B cell (primary cell): ENCODE results near the gene DENR. TPM values are rescaled to one million over a fixed set of nuclear protein-coding genes. Genes with fewer than 3 reads are reported as not detected.
"Not testable (repeated sequence)": the region's sequence is repeated elsewhere in the genome, so short reads cannot be mapped to it uniquely, and the experiment has no call there.

ENCODE experiments used
- ATAC-seq: fragments of 200-7000 bp; cut with Tn5 transposase; one replicate; pipeline ENCODE4 v1.10.0; 2021; ENCODE audit warnings: low read depth, mild to moderate bottlenecking, moderate number of reproducible peaks, moderate library complexity
- CTCF ChIA-PET: fragments of 350-600 bp; sonication (Branson Sonifier 250); formaldehyde crosslinking; loops from one replicate; lab custom pipeline; 2021; ENCODE audit warnings: antibody characterized with exemption, inconsistent platforms; lab: Charles Lee
- POLR2A ChIA-PET: fragments of 350-600 bp; sonication (Branson Sonifier 250); formaldehyde crosslinking; loops from one replicate; lab custom pipeline; 2021; ENCODE audit warnings: antibody characterized with exemption; lab: Charles Lee
- DNase-seq: peaks from one replicate; pipeline ENCODE4 v3.0.0; 2013
- H2AFZ ChIP-seq: 2 replicates; pipeline ENCODE4 v1.6.1; 2012; ENCODE audit warnings: mild to moderate bottlenecking, low read depth, low read length; ENCODE audit not compliant: insufficient read depth, poor library complexity, severe bottlenecking
- H3K27ac ChIP-seq, 2 donors: 1 replicate in 1 of 2; 2 replicates in 1 of 2; pipeline ENCODE4 v1.5.1; 2012 to 2013; ENCODE audit warnings: low read length in 2 of 2, mild to moderate bottlenecking in 2 of 2, moderate library complexity in 1 of 2
- H3K27me3 ChIP-seq, 4 experiments: fragments of 200-600 bp in 1 of 4; sonication (generic) in 1 of 4; replicated peaks in 1 of 4; 1 replicate in 2 of 4; 2 replicates in 2 of 4; pipeline versions ENCODE4 v1.6.1 to v1.7.0; 2013 to 2016; ENCODE audit warnings: low read length in 3 of 4, mild to moderate bottlenecking in 2 of 4, mixed read lengths in 1 of 4, moderate library complexity in 1 of 4; ENCODE audit not compliant: insufficient read depth in 4 of 4, control insufficient read depth in 3 of 4; ENCODE audit errors: control extremely low read depth in 1 of 4
- H3K36me3 ChIP-seq, 2 experiments: replicated peaks in 1 of 2; 1 replicate in 1 of 2; 2 replicates in 1 of 2; pipeline versions ENCODE4 v1.6.1 to v1.7.1; 2013; ENCODE audit warnings: low read length in 1 of 2; ENCODE audit not compliant: insufficient read depth in 2 of 2, control insufficient read depth in 1 of 2; ENCODE audit errors: control extremely low read depth in 1 of 2, extremely low read depth in 1 of 2
- H3K4me1 ChIP-seq, 2 donors: fragments of 200-600 bp in 1 of 2; sonication (generic) in 1 of 2; 1 replicate in 1 of 2; 2 replicates in 1 of 2; pipeline versions ENCODE4 v1.5.1 to v1.6.1; 2013 to 2017; ENCODE audit warnings: low read length in 2 of 2; ENCODE audit not compliant: control insufficient read depth in 2 of 2, insufficient read depth in 2 of 2
- H3K4me2 ChIP-seq: replicated peaks from 2 replicates; pipeline ENCODE3; 2012; ENCODE audit warnings: mild to moderate bottlenecking, low read depth, low read length; ENCODE audit not compliant: poor library complexity, severe bottlenecking
- H3K4me3 ChIP-seq, 5 experiments: fragments of 200-600 bp in 1 of 5; sonication (generic) in 1 of 5; 1 replicate in 3 of 5; 2 replicates in 2 of 5; pipeline versions ENCODE4 v1.5.1 to v1.7.0; 2011 to 2016; ENCODE audit warnings: low read length in 4 of 5, mild to moderate bottlenecking in 4 of 5, low read depth in 2 of 5, control low read depth in 1 of 5, moderate library complexity in 1 of 5; ENCODE audit not compliant: insufficient read depth in 1 of 5; ENCODE audit errors: control extremely low read depth in 1 of 5, extremely low read depth in 1 of 5
- H3K79me2 ChIP-seq: fragments of 200-600 bp; sonication (generic); one replicate; pipeline ENCODE4 v1.6.0; 2016; ENCODE audit warnings: low read length; ENCODE audit not compliant: control insufficient read depth, insufficient read depth
- H3K9ac ChIP-seq: fragments of 200-600 bp; sonication (generic); 2 replicates; pipeline ENCODE4 v1.6.1; 2017; ENCODE audit warnings: mild to moderate bottlenecking, low read length, moderate library complexity
- H3K9me3 ChIP-seq, 3 donors: one replicate each; pipeline versions ENCODE4 v1.6.1 to v1.7.1; 2013; ENCODE audit warnings: low read length in 2 of 3; ENCODE audit not compliant: control insufficient read depth in 2 of 3, insufficient read depth in 1 of 3; ENCODE audit errors: control extremely low read depth in 1 of 3
- H4K20me1 ChIP-seq: 2 replicates; pipeline ENCODE4 v1.6.0; 2012; ENCODE audit warnings: mild to moderate bottlenecking, low read length; ENCODE audit not compliant: insufficient read depth, control insufficient read depth, poor library complexity, severe bottlenecking
- H3K27ac Mint-ChIP-seq: one replicate; pipeline ENCODE4 v1.8.0; 2021; ENCODE audit warnings: mixed read lengths
- H3K27me3 Mint-ChIP-seq: one replicate; pipeline ENCODE4 v1.8.0; 2021; ENCODE audit warnings: mixed read lengths
- H3K4me1 Mint-ChIP-seq: one replicate; pipeline ENCODE4 v1.8.0; 2021; ENCODE audit warnings: mixed read lengths
- H3K4me3 Mint-ChIP-seq: one replicate; pipeline ENCODE4 v1.8.0; 2021; ENCODE audit warnings: mixed read lengths
- H3K9me3 Mint-ChIP-seq: one replicate; pipeline ENCODE4 v1.8.0; 2022; ENCODE audit warnings: mixed read lengths; ENCODE audit not compliant: insufficient read depth
- CTCF ChIP-seq: fragments of 200-600 bp; IDR thresholded peaks from one replicate; pipeline ENCODE4 v1.8.0; 2022; ENCODE audit warnings: antibody characterized with exemption, mild to moderate bottlenecking
- EZH2 ChIP-seq: IDR thresholded peaks from 2 replicates; pipeline ENCODE4 v1.6.1; 2012; ENCODE audit warnings: borderline replicate concordance, low read depth, mild to moderate bottlenecking, moderate library complexity, low read length; ENCODE audit not compliant: insufficient read depth, poor library complexity, severe bottlenecking
- whole genome bisulfite sequencing: methylation state at CpG from one replicate; pipeline ENCODE4 v1.1.5; 2013; ENCODE audit warnings: missing lambda C conversion rate; ENCODE audit not compliant: insufficient coverage; 5-methylcytosine and 5-hydroxymethylcytosine counted together
- intact Hi-C: fragments of 100-400 bp; cut with micrococcal nuclease; formaldehyde crosslinking; loops from one replicate; pipeline ENCODE4 v1.10.0; 2022
- polyA plus RNA-seq: library from polyadenylated mRNA; depleted of rRNA; stranded (reverse); fragments of >200 nt; gene quantifications from 2 replicates; pipeline ENCODE4 v1.2.3, GENCODE V29; 2012
- total RNA-seq, 2 donors: library from RNA; stranded (reverse); fragments of 120-200 nt in 1 of 2; gene quantifications; 1 replicate in 1 of 2; 2 replicates in 1 of 2; pipeline versions ENCODE4 v1.2.3 to v1.2.4, GENCODE V29; 2013 to 2022

Gene DENR
- total and polyA plus RNA-seq, 2 donors (not counting 1 experiment from before 2014, with no cell fraction given), result 14.0 to 54.5 TPM

- Histone ChIP-seq H3K27ac (no peak overlapping the region), H3K9me3 (no peaks in the 10 kb centered on the region), H3K36me3 (peaks cover 0 to 13% of the 10 kb centered on the region in 2 experiments), H4K20me1 (no peaks in the 10 kb centered on the region), H2AFZ (no peak overlapping the region), H3K4me3 (no peak overlapping the region), H3K4me2 (no peak overlapping the region), H3K4me1 (peaks cover 13 to 23% of the 10 kb centered on the region in 2 donors), H3K79me2 (peaks cover 21% of the 10 kb centered on the region), H3K27me3 (no peaks in the 10 kb centered on the region), H3K9ac (no peak overlapping the region)
- ChIA-PET CTCF (interaction anchor here (0.7 kb wide), 1 partner anchor 31 kb away, joined by 5 read pairs; no protein-coding TSS in a partner anchor), POLR2A (no interaction called here)
- DNase-seq (no peak), ATAC-seq (no peak)
- WGBS, result 100% methylated on average over 4 of the region's 6 CpGs
- no peak overlapping the region for H3K27ac Mint-ChIP-seq
- H3K4me3 Mint-ChIP-seq, result no peak overlapping the region
- peaks cover 35% of the 10 kb centered on the region for H3K4me1 Mint-ChIP-seq
- intact Hi-C loops, result loop anchor here (5.0 kb wide), 1 partner anchor 412 kb away; no protein-coding TSS in a partner anchor
- TF ChIP-seq EZH2 (no peak), CTCF (no peak)
- H3K27me3 Mint-ChIP-seq, result no peaks in the 10 kb centered on the region
- no peaks in the 10 kb centered on the region for H3K9me3 Mint-ChIP-seq
Observed at GRCh38 chr12:122749569-122750332, 2.9 kb upstream of the DENR start.

GRCh38 chr12:122750781-122751515 lies 1.7 kb upstream of the DENR start:
- H3K27me3 Mint-ChIP-seq, H3K9me3 ChIP-seq, H3K4me2 ChIP-seq, H3K27me3 ChIP-seq, H3K27ac ChIP-seq, H3K9me3 Mint-ChIP-seq, H3K4me3 ChIP-seq, ATAC-seq, DNase-seq, CTCF ChIA-PET, POLR2A ChIA-PET, H3K9ac ChIP-seq, H4K20me1 ChIP-seq: not testable (repeated sequence)
- Histone ChIP-seq H3K36me3 (peaks cover 0 to 23% of the 10 kb centered on the region in 2 experiments), H2AFZ (peak overlapping the region; percentile 61), H3K79me2 (peaks cover 29% of the 10 kb centered on the region), H3K4me1 (peaks cover 13 to 23% of the 10 kb centered on the region in 2 donors)
- intact Hi-C loops, result loop anchor here (5.0 kb wide), 1 partner anchor 414 kb away; no protein-coding TSS in a partner anchor
- Mint-ChIP-seq H3K4me3 (peak overlapping the region; percentile 96), H3K4me1 (peaks cover 38% of the 10 kb centered on the region), H3K27ac (peak overlapping the region; percentile 92)
- 87% methylated on average over 12 of the region's 17 CpGs for WGBS
